ENCODE data around the gene PKD1. TPM values are rescaled to one million over a fixed set of nuclear protein-coding genes. Genes with fewer than 3 reads are reported as not detected.
"Not testable (repeated sequence)": the region's sequence is repeated elsewhere in the genome, so short reads cannot be mapped to it uniquely, and the experiment has no call there.

Gene PKD1
- total RNA-seq (100 to 1,000 TPM; 125 to 126 TPM), polyA plus RNA-seq (10 to 100 TPM in 1 of 2 donors, 1 to 10 TPM in 1; 2.3 to 11.7 TPM)

GRCh38 chr16:2135770-2136490, at the start of gene PKD1:
PKD1 (minus strand) TSS chr16:2135898; CDS start chr16:2135689, 209 bp downstream.
- Histone ChIP-seq H3K4me3 (ENCODE audit: low read length in 2 of 2) (peak within 1 kb of the TSS in 1 of 2 donors; percentile 43), H3K27ac (ENCODE audit: low read depth, low read length) (peak within 1 kb of the TSS; percentile 55)
- intact Hi-C loops (cut with micrococcal nuclease) = loop anchor here (2.0 kb wide), 1 partner anchor 19 kb away; the partner anchor contains the start of gene TRAF7
- not testable (repeated sequence) for H3K27me3 ChIP-seq (ENCODE audit: insufficient read depth, low read length); H3K4me1 ChIP-seq (ENCODE audit: insufficient read depth, low read length); H3K36me3 Mint-ChIP-seq; H3K9me3 Mint-ChIP-seq; H3K27me3 Mint-ChIP-seq; H3K9me3 ChIP-seq (ENCODE audit: control insufficient read depth in 1 of 2, low read length in 2 of 2); H3K36me3 ChIP-seq (ENCODE audit: insufficient read depth, low read length)
- peak; percentile 94 to 100 (median 99) for DNase-seq
- CTCF ChIA-PET (ENCODE audit: partially characterized antibody) = interaction anchor here (0.6 kb wide), 2 partner anchors 12 to 17 kb away, joined by 3 to 4 read pairs; no protein-coding TSS in a partner anchor
- Mint-ChIP-seq H3K4me1 (peaks cover 8 to 27% (median 12%) of the 10 kb centered on the region in 4 donors), H3K4me3 (peak within 1 kb of the TSS; percentile 85 to 94 (median 90)), H3K27ac (peak within 1 kb of the TSS; percentile 92 to 98 (median 98))
- POLR2A ChIA-PET (ENCODE audit: partially characterized antibody) = interaction anchor here (0.5 to 1.4 kb wide), 7 partner anchors 19 to 172 kb away, joined by 3 to 14 read pairs (median 4); partner anchors contain the start of genes GFER, NTHL1, RPS2 and TBL3

GRCh38 chr16:2184962-2185361, 49.3 kb upstream of the PKD1 start:
- H3K4me3 Mint-ChIP-seq = no peak overlapping the region
- H3K4me1 Mint-ChIP-seq = peaks cover 0 to 7% (median 2%) of the 10 kb centered on the region in 4 donors
- no peaks in the 10 kb centered on the region for H3K36me3 ChIP-seq (ENCODE audit: insufficient read depth, low read length)
- DNase-seq = no peak
- H3K36me3 Mint-ChIP-seq = no peaks in the 10 kb centered on the region
- H3K27ac ChIP-seq (ENCODE audit: low read depth, low read length) = no peak overlapping the region
- no peaks in the 10 kb centered on the region for H3K27me3 ChIP-seq (ENCODE audit: insufficient read depth, low read length)
- no peak overlapping the region for H3K4me3 ChIP-seq (ENCODE audit: low read length in 2 of 2)
- no peak overlapping the region for H3K27ac Mint-ChIP-seq
- no peaks in the 10 kb centered on the region for H3K4me1 ChIP-seq (ENCODE audit: insufficient read depth, low read length)
- intact Hi-C loops (cut with micrococcal nuclease) = no loop called here
- H3K9me3 ChIP-seq (ENCODE audit: control insufficient read depth in 1 of 2, low read length in 2 of 2) = no peaks in the 10 kb centered on the region
- no peaks in the 10 kb centered on the region for H3K27me3 Mint-ChIP-seq
- no peaks in the 10 kb centered on the region for H3K9me3 Mint-ChIP-seq
- ChIA-PET POLR2A (ENCODE audit: partially characterized antibody) (no interaction called here), CTCF (ENCODE audit: partially characterized antibody) (no interaction called here)

- ChIA-PET POLR2A (ENCODE audit: partially characterized antibody) (no interaction called here), CTCF (ENCODE audit: partially characterized antibody) (no interaction called here)
- Histone ChIP-seq H3K4me1 (ENCODE audit: insufficient read depth, low read length) (no peaks in the 10 kb centered on the region), H3K27me3 (ENCODE audit: insufficient read depth, low read length) (no peaks in the 10 kb centered on the region), H3K27ac (ENCODE audit: low read depth, low read length) (no peak overlapping the region), H3K9me3 (ENCODE audit: control insufficient read depth in 1 of 2, low read length in 2 of 2) (no peaks in the 10 kb centered on the region), H3K36me3 (ENCODE audit: insufficient read depth, low read length) (no peaks in the 10 kb centered on the region), H3K4me3 (ENCODE audit: low read length in 2 of 2) (no peak overlapping the region)
- no peaks in the 10 kb centered on the region for H3K9me3 Mint-ChIP-seq
- peak overlapping the region in 1 of 7 donors; percentile 77 for H3K27ac Mint-ChIP-seq
- H3K27me3 Mint-ChIP-seq = no peaks in the 10 kb centered on the region
- DNase-seq = no peak
- H3K4me1 Mint-ChIP-seq = peaks cover 0 to 7% (median 2%) of the 10 kb centered on the region in 4 donors
- intact Hi-C loops (cut with micrococcal nuclease) = no loop called here
- H3K36me3 Mint-ChIP-seq = no peaks in the 10 kb centered on the region
- H3K4me3 Mint-ChIP-seq = no peak overlapping the region
Measured at GRCh38 chr16:2184346-2184745, 48.6 kb upstream of the PKD1 start.

GRCh38 chr16:2183671-2184070, 48.0 kb upstream of the PKD1 start:
- H3K9me3 Mint-ChIP-seq = no peaks in the 10 kb centered on the region
- H3K4me3 Mint-ChIP-seq = no peak overlapping the region
- no peaks in the 10 kb centered on the region for H3K36me3 Mint-ChIP-seq
- ChIA-PET CTCF (ENCODE audit: partially characterized antibody) (no interaction called here), POLR2A (ENCODE audit: partially characterized antibody) (no interaction called here)
- no peaks in the 10 kb centered on the region for H3K27me3 Mint-ChIP-seq
- Histone ChIP-seq H3K36me3 (ENCODE audit: insufficient read depth, low read length) (no peaks in the 10 kb centered on the region), H3K4me1 (ENCODE audit: insufficient read depth, low read length) (no peaks in the 10 kb centered on the region), H3K9me3 (ENCODE audit: control insufficient read depth in 1 of 2, low read length in 2 of 2) (no peaks in the 10 kb centered on the region), H3K4me3 (ENCODE audit: low read length in 2 of 2) (no peak overlapping the region), H3K27ac (ENCODE audit: low read depth, low read length) (no peak overlapping the region), H3K27me3 (ENCODE audit: insufficient read depth, low read length) (no peaks in the 10 kb centered on the region)
- H3K27ac Mint-ChIP-seq = no peak overlapping the region
- DNase-seq = no peak
- peaks cover 0 to 7% (median 2%) of the 10 kb centered on the region in 4 donors for H3K4me1 Mint-ChIP-seq
- intact Hi-C loops (cut with micrococcal nuclease) = no loop called here

- Mint-ChIP-seq H3K36me3 (no peaks in the 10 kb centered on the region), H3K27me3 (no peaks in the 10 kb centered on the region), H3K4me3 (no peak overlapping the region), H3K9me3 (no peaks in the 10 kb centered on the region), H3K4me1 (peaks cover 0 to 7% (median 2%) of the 10 kb centered on the region in 4 donors), H3K27ac (no peak overlapping the region)
- Histone ChIP-seq H3K4me1 (ENCODE audit: insufficient read depth, low read length) (no peaks in the 10 kb centered on the region), H3K9me3 (ENCODE audit: control insufficient read depth in 1 of 2, low read length in 2 of 2) (no peaks in the 10 kb centered on the region), H3K4me3 (ENCODE audit: low read length in 2 of 2) (no peak overlapping the region), H3K36me3 (ENCODE audit: insufficient read depth, low read length) (no peaks in the 10 kb centered on the region), H3K27me3 (ENCODE audit: insufficient read depth, low read length) (no peaks in the 10 kb centered on the region), H3K27ac (ENCODE audit: low read depth, low read length) (no peak overlapping the region)
- intact Hi-C loops (cut with micrococcal nuclease) = no loop called here
- no peak for DNase-seq
- CTCF ChIA-PET (ENCODE audit: partially characterized antibody) = no interaction called here
- POLR2A ChIA-PET (ENCODE audit: partially characterized antibody) = no interaction called here
Measured at GRCh38 chr16:2181952-2182351, 46.3 kb upstream of the PKD1 start.

GRCh38 chr16:2180962-2181923, 45.5 kb upstream of the PKD1 start:
- intact Hi-C loops (cut with micrococcal nuclease) = no loop called here
- H3K9me3 Mint-ChIP-seq = no peaks in the 10 kb centered on the region
- H3K27me3 Mint-ChIP-seq = no peaks in the 10 kb centered on the region
- Histone ChIP-seq H3K36me3 (ENCODE audit: insufficient read depth, low read length) (no peaks in the 10 kb centered on the region), H3K27ac (ENCODE audit: low read depth, low read length) (no peak overlapping the region), H3K27me3 (ENCODE audit: insufficient read depth, low read length) (no peaks in the 10 kb centered on the region), H3K4me1 (ENCODE audit: insufficient read depth, low read length) (no peaks in the 10 kb centered on the region), H3K9me3 (ENCODE audit: control insufficient read depth in 1 of 2, low read length in 2 of 2) (no peaks in the 10 kb centered on the region), H3K4me3 (ENCODE audit: low read length in 2 of 2) (no peak overlapping the region)
- no peak for DNase-seq
- CTCF ChIA-PET (ENCODE audit: partially characterized antibody) = no interaction called here
- POLR2A ChIA-PET (ENCODE audit: partially characterized antibody) = no interaction called here
- peaks cover 0 to 7% (median 2%) of the 10 kb centered on the region in 4 donors for H3K4me1 Mint-ChIP-seq
- peaks cover 0 to under 1% of the 10 kb centered on the region in 2 donors for H3K36me3 Mint-ChIP-seq
- H3K4me3 Mint-ChIP-seq = no peak overlapping the region
- H3K27ac Mint-ChIP-seq = no peak overlapping the region

- ChIA-PET POLR2A (ENCODE audit: partially characterized antibody) (no interaction called here), CTCF (ENCODE audit: partially characterized antibody) (no interaction called here)
- H3K27ac ChIP-seq (ENCODE audit: low read depth, low read length) = no peak overlapping the region
- DNase-seq = no peak
- Mint-ChIP-seq H3K27ac (no peak overlapping the region), H3K4me3 (no peak overlapping the region), H3K4me1 (peaks cover 0 to 7% (median 2%) of the 10 kb centered on the region in 4 donors), H3K36me3 (peaks cover 0 to 6% of the 10 kb centered on the region in 2 donors), H3K9me3 (no peaks in the 10 kb centered on the region), H3K27me3 (no peaks in the 10 kb centered on the region)
- no peaks in the 10 kb centered on the region for H3K4me1 ChIP-seq (ENCODE audit: insufficient read depth, low read length)
- no peaks in the 10 kb centered on the region for H3K27me3 ChIP-seq (ENCODE audit: insufficient read depth, low read length)
- no peaks in the 10 kb centered on the region for H3K9me3 ChIP-seq (ENCODE audit: control insufficient read depth in 1 of 2, low read length in 2 of 2)
- intact Hi-C loops (cut with micrococcal nuclease) = no loop called here
- no peak overlapping the region for H3K4me3 ChIP-seq (ENCODE audit: low read length in 2 of 2)
- H3K36me3 ChIP-seq (ENCODE audit: insufficient read depth, low read length) = no peaks in the 10 kb centered on the region
Measured at GRCh38 chr16:2180461-2180860, 44.8 kb upstream of the PKD1 start.

Measured in CD4-positive, alpha-beta memory T cell (primary cell).